NB4 (cell line): ENCODE measurements around the gene LCN2.

Experiments
- MAX ChIP-seq: IDR thresholded peaks from 2 replicates; pipeline ENCODE4 v1.6.1; 2011; ENCODE audit warnings: low read depth, low read length
- MYC ChIP-seq: IDR thresholded peaks from 2 replicates; pipeline ENCODE4 v1.6.1; 2011; ENCODE audit warnings: low read depth, low read length
- POLR2A ChIP-seq: IDR thresholded peaks from 2 replicates; pipeline ENCODE4 v1.6.1; 2011; ENCODE audit warnings: mild to moderate bottlenecking; ENCODE audit not compliant: insufficient read length; ENCODE audit errors: extremely low read depth
- TF ChIP-seq, protein P1 (sequence below): IDR thresholded peaks from one replicate; pipeline ENCODE4 v1.5.1; 2012; ENCODE audit warnings: low read depth, low read length

GRCh38 chr9:128185979-128186965, 37.0 kb downstream of the LCN2 start:
- TF ChIP-seq POLR2A (no peak), MYC (no peak), MAX (no peak)
- TF ChIP-seq, protein P1, sequence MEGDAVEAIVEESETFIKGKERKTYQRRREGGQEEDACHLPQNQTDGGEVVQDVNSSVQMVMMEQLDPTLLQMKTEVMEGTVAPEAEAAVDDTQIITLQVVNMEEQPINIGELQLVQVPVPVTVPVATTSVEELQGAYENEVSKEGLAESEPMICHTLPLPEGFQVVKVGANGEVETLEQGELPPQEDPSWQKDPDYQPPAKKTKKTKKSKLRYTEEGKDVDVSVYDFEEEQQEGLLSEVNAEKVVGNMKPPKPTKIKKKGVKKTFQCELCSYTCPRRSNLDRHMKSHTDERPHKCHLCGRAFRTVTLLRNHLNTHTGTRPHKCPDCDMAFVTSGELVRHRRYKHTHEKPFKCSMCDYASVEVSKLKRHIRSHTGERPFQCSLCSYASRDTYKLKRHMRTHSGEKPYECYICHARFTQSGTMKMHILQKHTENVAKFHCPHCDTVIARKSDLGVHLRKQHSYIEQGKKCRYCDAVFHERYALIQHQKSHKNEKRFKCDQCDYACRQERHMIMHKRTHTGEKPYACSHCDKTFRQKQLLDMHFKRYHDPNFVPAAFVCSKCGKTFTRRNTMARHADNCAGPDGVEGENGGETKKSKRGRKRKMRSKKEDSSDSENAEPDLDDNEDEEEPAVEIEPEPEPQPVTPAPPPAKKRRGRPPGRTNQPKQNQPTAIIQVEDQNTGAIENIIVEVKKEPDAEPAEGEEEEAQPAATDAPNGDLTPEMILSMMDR: no peak
